ENCODE results near the gene TBC1D14.

- TF ChIP-seq, protein P1, sequence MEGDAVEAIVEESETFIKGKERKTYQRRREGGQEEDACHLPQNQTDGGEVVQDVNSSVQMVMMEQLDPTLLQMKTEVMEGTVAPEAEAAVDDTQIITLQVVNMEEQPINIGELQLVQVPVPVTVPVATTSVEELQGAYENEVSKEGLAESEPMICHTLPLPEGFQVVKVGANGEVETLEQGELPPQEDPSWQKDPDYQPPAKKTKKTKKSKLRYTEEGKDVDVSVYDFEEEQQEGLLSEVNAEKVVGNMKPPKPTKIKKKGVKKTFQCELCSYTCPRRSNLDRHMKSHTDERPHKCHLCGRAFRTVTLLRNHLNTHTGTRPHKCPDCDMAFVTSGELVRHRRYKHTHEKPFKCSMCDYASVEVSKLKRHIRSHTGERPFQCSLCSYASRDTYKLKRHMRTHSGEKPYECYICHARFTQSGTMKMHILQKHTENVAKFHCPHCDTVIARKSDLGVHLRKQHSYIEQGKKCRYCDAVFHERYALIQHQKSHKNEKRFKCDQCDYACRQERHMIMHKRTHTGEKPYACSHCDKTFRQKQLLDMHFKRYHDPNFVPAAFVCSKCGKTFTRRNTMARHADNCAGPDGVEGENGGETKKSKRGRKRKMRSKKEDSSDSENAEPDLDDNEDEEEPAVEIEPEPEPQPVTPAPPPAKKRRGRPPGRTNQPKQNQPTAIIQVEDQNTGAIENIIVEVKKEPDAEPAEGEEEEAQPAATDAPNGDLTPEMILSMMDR (conservative IDR thresholded peaks at IDR 0.05): no peak
- TF ChIP-seq ZFX (IDR thresholded peaks at IDR 0.05): no peak
Measured at GRCh38 chr4:7041801-7042502, 132.3 kb downstream of the TBC1D14 start.
